HG02642 (cell line): Measurements from ENCODE around the gene GAMT.

ENCODE experiments used
- ATAC-seq: cut with Tn5 transposase; IDR thresholded peaks from one replicate; pipeline ENCODE4 v1.9.1; 2021; ENCODE audit warnings: mild to moderate bottlenecking; ENCODE audit not compliant: unreplicated experiment, poor library complexity

Gene GAMT

GRCh38 chr19:1370579-1371361, 30.6 kb downstream of the GAMT start:
- ATAC-seq = no peak

- ATAC-seq = no peak
Measured at GRCh38 chr19:1369214-1369805, 32.0 kb downstream of the GAMT start.

GRCh38 chr19:1366899-1367870, 34.2 kb downstream of the GAMT start:
- ATAC-seq = no peak

GRCh38 chr19:1366296-1366695, 35.0 kb downstream of the GAMT start:
- ATAC-seq = no peak

GRCh38 chr19:1365319-1366269, 35.7 kb downstream of the GAMT start:
- ATAC-seq = no peak

- no peak for ATAC-seq
Measured at GRCh38 chr19:1364070-1364704, 37.2 kb downstream of the GAMT start.

GRCh38 chr19:1363599-1363998, 37.7 kb downstream of the GAMT start:
- no peak for ATAC-seq

GRCh38 chr19:1362387-1363257, 38.7 kb downstream of the GAMT start:
- no peak for ATAC-seq

- no peak for ATAC-seq
Measured at GRCh38 chr19:1361601-1362386, 39.5 kb downstream of the GAMT start.

GRCh38 chr19:1360818-1361461, 40.4 kb downstream of the GAMT start:
- no peak for ATAC-seq

- no peak for ATAC-seq
Measured at GRCh38 chr19:1360126-1360817, 41.1 kb downstream of the GAMT start.

- no peak for ATAC-seq
Measured at GRCh38 chr19:1357531-1358109, 43.7 kb downstream of the GAMT start.

GRCh38 chr19:1356508-1356865, 44.9 kb downstream of the GAMT start:
- ATAC-seq = no peak

GRCh38 chr19:1355568-1356507, 45.5 kb downstream of the GAMT start:
- no peak for ATAC-seq

GRCh38 chr19:1354970-1355567, 46.3 kb downstream of the GAMT start:
- ATAC-seq = no peak
